NCI-H2081 treated with DMSO at 0.1 percent for 48 hours (cell line): Measurements from ENCODE around the gene TFDP1.

Experiments
- DNase-seq: peaks from one replicate; lab custom pipeline; 2025; lab: John Stamatoyannopoulos, UW

TFDP1 gene

DNA sequence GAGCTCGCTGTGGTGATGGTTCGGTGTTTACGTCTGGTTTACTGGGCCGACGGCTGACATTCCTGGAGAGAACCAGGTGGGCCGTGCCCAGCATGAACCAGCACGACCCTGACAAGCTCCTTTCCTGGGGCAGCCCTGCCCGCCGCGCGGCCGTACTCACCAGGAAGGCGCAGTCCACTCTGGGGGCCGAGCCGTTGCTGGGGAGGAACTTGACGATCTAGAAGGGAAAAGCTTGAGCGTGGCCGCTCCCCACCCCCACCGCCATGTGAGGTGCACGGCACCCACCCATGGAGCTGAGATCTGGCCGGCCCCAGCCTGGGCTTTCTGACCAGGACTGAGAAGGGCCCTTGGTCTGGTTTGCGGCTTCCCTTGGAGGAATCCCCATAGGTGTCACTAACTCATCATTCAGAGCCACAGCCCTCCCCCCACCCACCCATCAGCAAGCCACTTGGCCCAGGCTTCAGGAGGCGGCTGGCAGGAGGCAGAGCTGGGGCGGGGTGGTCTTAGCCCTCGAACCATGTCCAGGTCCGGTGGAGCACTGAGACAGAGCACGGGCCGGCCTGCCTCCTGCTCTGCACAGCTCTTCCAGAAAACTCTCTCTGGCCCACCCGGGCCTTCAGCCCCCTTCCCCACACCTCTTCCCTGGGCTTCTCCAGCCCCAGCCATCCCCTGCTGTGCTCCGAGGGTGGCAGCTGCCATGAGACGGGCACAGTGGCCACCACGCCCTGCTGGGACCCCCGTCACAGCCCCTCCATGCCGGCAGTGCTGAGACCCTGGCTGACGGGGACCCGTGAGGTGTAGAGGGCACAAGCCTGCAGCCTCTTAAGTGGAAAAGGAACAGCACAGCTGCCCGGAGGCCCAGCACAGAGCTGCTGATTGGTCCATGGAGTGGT, 67.2 kb downstream of the TFDP1 start:
- no peak for DNase-seq

DNA sequence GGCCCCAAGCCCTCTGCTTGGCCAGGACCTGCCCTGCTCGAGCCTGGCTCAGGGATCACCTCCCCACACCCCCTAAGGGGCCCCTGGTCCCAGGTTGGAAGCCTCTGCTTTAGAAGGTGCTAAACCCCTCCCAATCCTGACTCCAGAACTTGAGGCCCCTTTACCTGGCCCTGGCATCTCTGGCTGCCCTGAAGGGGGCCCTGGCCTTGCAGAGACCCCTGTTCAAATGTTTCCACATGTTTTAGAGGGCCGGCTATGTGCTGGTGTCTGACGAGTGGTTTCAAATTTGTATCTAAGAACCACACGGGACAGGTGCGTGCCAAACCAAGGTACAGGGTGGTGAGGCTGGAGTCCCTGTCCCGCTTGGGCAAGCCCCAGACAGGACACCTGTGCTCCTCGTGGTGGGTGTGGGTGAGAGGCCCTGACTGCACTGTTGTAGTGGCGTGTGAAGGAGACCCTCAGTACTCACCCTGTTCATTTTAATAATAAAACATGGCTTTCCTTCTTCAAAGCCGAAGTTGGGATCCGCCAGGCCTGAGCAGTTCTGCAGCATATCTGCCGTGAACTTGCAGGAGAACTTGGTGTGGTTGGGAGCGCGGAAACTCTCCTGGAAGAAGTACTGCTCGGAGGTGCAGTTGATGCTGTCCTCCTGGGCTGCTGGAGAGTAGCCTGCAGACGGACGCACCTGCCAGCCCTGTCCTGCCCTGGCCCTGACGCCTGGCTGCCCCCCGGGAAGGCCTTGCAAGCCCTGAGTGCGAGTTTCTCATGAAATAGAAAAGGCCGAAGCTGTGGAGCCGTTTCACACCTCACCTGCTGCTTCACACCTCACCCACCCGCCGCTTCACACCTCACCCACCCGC, 68.1 kb downstream of the TFDP1 start:
- DNase-seq, result no peak

DNA sequence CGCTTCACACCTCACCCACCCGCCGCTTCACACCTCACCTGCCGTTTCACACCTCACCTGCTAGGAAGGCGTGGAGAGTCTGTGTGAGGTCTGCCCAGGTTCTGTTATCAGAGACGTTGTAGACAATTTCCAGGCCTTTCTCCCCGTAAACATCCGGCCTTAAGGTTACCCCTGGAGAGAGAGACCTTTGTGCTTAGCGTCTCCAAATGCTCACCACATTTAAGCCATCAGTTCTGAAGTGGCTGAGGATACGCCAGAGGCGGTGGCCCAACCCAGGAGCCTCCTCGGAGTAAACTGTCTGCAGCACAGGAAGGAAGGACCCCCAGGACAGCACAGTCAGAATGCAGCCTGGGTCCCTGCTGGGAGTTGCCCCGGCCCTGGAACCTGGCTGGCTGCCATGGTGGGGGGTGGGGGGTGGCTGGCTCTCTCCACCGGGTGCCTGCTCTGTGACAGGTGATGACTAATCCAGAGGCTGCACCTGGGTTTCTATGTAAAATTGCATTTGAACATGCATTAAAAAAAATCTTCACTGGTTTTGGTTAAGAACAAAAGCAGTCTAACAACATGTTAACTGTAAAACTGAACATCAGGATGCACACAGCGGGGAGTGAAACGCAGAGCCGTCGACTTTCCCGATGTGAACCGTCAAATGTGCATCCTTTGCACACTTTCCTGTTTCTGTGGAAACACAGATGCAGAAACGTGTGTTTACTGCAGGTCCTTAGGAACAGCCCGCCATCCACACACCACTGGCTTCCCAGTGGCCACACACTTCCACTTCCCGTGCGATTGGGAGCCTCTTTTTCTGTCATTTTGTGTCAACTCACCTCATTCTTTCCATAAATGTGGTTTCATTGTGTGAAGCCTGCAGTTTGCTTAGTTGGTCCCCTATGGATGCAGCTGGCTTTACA, 69.0 kb downstream of the TFDP1 start:
- DNase-seq, result peak; percentile 48

DNA sequence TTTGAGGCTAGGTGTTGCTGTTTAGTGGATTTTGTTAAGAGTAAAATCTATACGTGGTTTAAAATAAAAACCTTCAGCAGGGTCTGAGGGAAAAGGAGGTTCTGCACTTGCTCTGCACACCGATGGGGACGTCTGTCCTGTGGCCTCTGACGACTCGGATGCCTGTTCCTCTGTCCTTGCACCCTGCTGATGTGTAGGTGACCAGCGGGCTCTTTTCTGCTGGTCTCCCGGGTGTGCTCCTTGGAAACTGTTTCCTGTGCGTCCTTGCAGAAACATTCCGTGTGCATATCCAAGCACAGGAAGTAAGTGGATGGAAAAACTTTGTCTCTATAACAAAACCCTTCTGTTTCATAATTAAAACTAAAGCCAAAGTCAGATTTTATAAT, 69.6 kb downstream of the TFDP1 start:
- no peak for DNase-seq

DNA sequence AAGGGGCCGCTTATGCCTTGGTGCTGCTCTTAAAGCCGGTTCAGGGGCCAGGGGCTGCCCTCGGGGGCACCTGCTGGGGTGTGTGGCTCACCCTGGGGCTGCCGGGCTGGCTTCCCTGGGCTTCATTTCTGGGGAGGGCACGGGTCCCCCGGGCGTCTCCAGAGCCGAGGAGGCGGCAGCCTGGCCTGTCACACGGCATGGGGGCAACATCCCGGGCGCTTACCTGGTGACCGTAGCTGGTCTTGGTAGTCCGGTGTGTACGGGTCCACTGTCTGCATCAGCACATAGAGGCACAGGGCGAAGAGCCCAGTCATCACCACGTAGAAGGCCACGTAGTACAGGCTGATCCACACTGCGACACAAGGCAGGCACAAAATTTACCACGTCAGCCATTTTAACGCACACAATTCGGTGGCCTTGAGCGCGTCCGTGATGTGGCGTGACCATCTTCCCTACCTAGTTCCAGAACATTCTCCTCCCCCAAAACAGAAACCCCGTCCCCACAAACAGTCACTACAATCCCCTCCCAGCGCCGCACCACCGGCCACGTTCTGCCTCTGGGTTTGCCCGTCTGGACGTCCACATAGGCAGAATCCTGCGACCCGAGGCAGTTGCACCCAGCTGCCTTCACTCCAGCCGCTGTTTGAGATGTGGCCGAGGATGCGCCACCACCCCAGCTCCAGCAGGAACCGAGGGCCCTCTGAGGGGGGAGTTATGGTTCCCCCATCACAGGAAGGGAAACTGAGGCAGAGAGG, 70.2 kb downstream of the TFDP1 start:
- DNase-seq, result no peak

DNA sequence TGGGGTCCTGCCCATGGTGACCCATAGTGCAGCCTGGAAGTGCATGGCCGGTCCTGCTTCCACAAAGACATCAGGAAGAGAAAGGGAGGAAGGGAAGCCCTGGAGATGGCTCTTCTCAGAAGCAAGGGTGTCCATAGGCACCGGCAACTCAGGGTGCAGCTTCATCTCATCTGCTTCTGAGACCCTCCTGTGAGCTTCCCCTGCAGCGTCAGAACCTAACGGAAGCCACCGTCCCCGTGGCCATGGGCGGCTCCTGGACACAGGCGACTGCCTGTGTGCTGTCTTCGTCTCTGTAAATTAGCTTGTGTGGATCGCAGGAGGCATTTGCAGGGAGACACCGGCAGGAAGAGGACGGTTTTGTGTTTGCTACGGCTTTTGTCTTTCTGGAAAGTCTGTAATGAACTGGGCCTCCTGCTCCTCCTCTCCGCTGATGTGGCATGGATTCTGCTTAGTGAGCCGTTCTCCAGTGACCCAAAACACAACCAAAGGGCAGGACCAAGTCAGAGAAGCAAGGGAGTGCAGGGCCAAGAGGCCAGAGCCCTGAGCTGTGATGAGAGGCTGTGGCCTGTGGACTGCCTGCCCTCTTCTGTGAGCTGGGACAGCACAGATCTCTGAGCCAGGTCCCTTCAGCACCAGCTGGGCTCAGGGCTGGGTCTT, 70.9 kb downstream of the TFDP1 start:
- no peak for DNase-seq

DNA sequence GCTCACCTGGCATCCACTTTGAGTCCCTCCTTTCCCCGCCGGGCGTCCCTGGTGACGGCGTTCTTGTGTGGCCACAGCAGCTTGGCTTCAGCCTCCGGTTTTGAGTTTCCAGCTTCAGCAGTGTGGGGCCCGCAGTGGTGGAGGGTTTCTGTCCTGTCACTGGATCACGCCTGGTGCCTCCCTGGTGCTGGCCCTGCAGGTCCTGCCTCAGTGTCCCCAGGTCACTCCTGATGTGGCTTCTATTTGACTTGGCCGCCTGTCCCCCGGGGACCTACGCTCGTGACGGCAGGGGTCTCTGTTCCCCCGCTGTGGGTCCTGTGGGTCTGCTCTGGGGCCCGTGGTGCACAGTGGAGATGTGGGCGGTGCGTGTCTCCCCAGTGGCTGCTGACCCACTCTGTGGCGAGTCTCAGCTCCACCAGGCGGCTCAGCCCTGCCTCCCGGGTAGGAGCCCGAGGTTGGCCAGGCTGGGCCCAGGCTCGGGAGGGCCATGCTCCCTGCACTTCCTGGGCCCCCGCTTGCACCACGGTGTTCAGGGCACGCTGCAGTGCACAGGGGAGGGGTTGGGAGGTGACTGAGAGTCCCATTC, 71.5 kb downstream of the TFDP1 start:
- no peak for DNase-seq

DNA sequence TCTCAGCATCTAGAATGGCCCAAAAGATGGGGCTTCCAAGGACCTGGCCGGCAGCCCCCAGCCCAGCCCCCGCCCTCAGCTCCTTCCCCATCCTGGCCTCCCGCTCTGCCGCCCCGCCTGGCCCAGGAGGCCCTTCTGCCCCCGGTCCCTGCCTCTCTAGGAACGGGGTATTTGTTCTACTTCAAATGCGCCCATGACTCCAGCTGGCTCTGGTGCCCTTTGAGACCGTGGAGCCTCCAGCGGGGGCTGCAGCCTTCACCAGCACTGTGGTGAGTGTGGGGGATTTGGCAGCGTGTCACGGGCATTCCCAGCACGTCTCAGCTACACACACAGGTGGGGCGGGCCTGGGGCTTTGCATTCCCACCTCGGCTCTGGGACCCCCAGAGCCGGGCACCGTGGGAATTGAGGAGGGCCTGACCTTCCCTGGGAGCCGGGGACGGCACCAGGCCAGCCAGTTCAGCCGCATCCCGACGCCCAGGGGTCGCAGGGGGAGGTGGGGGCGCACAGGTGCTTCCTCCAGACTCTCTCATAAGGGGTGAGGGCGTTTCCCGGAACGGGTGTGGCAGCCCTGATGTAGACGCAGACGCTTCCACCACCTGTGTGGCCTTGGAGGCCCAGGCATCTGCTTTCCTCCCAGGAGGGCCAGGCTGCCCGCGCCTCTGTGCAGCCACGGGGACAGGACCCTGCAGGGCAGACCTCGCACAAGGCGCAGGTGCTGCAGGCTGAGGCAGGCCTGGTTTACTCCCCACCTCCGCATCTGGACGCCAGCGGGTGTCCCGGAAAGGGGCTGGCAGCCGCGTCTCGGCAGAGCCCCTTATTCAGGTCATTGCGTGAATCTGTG, 72.5 kb downstream of the TFDP1 start:
- no peak for DNase-seq

DNA sequence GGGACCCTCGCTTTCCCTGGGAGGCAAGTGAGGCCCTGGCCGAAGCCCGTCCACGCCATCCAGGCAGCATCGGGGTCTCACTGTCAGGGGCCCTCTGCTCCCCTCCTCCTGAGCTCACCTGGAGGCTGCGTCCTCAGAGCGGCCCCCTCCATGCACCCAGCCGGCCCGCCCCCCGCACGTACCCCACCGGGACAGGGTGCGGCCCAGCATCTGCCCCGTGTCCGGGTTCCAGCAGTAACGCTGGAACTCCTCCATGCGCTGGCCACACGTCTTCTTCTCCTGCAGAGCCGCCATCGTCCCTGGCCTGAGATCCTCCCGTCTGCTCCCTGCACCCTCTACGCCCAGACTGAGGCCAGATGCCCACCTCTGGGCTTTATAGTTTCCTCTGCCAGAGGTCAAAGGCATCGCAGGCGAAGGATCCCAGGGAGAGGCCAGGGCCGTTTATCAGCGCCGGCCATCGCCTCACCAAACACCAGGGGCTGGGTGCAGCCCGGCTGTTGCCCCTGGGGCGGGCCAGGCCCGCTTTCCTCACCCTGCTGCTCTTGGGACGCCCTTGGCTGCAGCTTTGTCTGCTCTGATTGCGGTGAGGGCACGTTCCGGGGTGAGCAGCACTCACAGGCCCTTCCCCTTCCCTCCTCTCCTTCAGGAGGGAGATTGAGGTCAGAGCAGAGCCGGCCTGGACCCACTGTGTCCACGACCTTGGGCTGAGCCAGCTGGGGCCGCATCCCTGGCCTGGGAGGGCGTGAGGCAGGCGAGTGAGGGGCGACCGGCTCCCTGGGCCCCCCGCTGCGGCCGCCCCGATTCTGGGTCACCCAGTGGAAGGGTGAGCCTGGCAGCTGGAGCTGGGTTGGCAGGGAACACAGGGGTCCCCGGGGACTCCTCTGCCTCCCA, 73.5 kb downstream of the TFDP1 start, which contains the start of gene ATP4B:
Gene ATP4B, minus strand, starts transcription at position 348 of the 891 bp plus-strand sequence. Its CDS starts 54 bp downstream, at position 294.
- no peak for DNase-seq

DNA sequence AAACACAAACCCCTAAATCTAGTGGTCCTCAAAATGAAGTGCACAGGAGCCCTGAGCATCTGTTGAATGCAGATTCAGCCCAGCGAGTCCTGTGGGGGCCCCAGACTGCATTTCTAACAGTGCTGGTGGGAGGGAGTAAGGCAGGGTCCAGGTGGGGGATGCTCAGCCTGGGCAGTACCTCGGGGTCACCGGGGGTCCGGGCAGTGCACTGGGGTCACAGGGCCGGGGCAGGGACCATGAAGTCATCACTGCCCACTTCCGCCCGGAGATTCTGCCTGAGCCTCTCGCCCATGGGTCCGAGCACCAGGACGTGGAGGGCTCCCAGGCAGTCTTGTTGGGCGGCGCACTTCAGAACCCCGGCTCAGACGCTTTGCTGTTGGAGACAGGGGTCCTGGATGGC, 74.3 kb downstream of the TFDP1 start:
- DNase-seq, result no peak

DNA sequence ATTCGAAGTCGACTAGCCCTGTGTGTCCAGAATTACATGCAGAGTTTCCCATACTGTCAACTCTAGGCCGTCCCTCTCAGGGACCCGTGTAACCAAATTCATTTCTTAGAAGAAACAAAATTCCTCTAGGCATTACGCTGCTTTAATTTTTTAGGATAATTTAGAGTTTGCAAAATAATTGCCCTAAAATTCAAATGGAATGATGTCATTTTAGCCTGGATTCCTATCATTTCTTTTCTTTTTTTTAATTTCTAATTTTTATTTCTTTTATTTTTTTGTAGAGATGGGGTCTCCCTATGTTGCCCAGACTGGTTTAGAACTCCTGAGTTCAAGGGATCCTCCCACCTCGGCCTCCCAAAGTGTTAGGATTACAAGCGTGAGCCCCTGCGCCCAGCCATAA, 74.8 kb downstream of the TFDP1 start:
- no peak for DNase-seq

DNA sequence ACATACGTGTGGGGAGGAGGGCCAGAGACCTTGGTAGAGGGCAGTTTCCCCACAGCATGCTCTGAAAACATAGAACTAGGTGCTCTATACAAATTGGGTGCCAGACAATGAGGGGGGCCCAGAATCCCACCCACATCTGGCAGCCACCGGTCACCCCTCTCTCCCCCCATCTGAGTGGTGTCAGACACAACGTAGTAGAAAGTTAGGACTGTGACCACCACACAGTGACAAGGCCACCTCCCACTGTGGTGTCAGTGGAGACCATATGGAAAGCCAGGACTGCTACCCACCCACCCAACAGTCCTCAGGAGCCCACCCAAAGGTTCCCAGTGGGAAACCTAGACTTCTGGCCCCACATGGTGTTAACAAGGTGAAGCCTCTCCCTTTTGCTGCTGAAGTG, 75.5 kb downstream of the TFDP1 start:
- no peak for DNase-seq

DNA sequence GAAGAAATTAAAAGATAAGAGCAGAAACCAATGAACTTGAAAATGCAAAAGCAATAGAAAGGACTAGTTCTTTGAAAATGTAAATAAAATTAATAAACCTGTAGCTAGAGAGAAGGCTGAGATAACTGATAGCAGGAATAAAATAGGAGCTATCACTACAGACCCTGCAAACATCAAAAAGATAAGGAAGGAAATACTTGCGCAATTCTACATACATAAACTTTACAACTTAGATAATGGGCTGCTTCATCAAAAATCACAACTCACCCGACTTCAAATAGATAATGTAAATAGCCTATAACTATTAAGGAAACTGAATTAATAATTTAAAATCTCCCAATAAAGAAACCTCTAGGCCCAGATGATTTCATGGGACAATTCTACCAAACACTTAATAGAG, 77.0 kb downstream of the TFDP1 start:
- DNase-seq, result no peak

DNA sequence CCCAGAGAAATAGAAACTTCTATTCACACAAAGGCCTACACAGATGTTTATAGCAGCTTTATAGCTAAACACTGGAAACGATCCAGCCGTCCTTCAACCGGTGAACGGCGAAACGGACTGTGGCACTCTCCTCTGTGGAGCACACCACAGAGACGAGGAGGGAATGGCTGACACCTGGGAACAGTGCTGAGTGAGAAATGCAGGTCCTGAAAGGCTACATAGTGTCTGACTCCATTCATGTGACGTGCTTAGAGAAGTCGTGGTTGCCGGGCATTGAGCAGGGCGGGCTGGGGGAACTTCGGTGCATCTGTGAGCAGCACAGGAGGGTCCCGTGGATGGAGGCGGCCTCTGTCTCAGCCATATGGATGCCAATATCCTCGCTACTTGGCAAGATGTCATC, 79.4 kb downstream of the TFDP1 start:
- no peak for DNase-seq

DNA sequence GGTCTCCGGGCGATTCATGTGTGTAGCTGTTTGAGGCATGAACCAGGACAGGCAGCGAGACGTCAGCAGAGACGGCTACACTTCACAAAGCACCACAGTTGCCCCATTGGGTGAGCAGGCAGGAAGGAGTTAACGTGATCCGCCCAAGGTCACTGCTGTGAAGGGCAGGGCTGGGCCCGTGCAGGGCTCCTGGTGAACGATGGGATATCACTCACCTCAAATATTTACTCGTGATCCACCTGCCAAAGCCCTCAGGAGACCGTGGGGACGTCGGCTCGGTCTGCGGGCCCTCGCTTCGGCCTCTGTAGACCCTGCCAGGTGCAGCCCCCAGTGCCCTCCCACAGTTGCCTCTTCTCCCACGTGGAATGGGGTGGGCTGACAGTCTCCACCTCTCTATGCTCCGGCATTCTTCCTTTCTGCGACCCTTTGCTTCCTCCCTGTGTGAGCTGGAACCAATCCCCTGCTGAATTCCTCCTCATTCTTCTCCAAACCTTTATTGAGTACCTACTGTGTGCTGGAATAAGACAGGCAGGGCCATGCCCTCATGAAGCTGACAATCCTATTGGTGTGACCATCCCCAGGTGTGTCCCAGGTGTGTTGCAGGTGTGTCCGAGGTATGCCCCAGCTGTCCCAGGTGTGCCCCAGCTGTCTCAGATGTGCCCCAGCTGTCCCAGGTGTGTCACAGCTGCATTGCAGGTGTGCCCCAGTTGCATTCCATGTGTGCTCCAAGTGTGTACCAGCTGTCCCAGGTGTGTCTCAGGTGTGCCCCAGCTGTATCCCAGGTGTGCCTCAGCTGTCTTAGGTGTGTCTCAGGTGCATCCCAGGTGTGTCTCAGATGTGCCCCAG, 80.4 kb downstream of the TFDP1 start:
- no peak for DNase-seq

DNA sequence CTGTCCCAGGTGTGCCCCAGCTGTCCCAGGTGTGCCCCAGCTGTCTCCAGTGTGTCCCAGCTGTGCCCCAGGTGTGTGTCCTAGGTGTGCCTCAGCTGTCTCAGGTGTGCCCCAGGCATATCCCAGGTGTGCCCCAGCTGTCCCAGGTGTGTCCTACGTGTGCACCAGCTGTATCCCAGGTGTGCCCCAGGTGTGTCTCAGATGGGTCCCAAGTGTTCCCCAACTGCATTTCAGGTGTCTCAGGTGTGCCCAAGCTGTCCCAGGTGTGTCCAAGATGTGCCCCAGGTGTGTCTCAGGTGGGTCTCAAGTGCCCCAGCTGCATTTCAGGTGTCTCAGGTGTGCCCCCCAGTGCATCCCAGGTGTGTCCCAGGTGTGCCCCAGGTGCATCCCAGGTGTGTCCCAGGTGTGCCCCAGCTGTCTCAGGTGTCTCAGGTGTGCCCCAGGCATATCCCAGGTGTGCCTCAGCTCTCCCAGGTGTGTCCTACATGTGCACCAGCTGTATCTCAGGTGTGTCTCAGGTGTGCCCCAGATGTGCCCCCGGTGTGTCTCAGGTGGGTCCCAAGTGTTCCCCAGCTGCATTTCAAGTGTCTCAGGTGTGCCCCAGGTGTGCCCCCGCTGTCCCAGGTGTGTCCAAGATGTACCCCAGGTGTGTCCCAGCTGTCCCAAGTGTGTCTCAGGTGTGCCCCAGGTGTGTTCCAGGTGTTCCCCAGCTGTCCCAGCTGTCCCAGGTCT, 81.2 kb downstream of the TFDP1 start:
- DNase-seq, result no peak

DNA sequence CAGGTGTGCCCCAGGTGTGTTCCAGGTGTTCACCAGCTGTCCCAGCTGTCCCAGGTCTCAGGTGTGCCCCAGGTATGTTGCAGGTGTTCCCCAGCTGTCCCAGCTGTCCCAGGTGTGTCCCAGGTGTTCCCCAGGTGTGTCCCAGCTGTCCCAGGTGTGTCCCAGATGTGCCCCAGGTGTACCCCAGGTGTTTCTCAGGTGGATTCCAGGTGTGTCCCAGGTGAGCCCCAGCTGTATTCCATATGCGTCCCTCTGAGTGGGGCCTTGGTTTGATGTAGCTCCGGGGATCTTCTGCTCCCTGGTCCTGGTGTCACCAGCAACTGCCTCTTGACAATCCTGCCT, 81.7 kb downstream of the TFDP1 start:
- DNase-seq, result no peak
